Liver (tissue), 3 donors: ENCODE data around the gene ADAD1.

Experiments used
- CTCF ChIP-seq: fragments of 150-350 bp; IDR thresholded peaks from 2 replicates; pipeline ENCODE4 v1.5.1; 2017; ENCODE audit warnings: improper control_type of control experiment, low read depth, low read length; ENCODE audit not compliant: missing input control
- FOXA2 ChIP-seq: IDR thresholded peaks from 2 replicates; pipeline ENCODE4 v1.6.1; 2016; ENCODE audit warnings: antibody characterized with exemption
- JUND ChIP-seq, 2 donors: IDR thresholded peaks; 2 replicates each; pipeline ENCODE4 v1.6.1; 2016; ENCODE audit warnings: antibody characterized with exemption in 2 of 2
- NR2F2 ChIP-seq: IDR thresholded peaks from 2 replicates; pipeline ENCODE4 v1.6.1; 2016; ENCODE audit warnings: antibody characterized with exemption
- RAD21 ChIP-seq, 2 donors: IDR thresholded peaks; 2 replicates each; pipeline ENCODE4 v1.6.1; 2016; ENCODE audit warnings: antibody characterized with exemption in 2 of 2, mild to moderate bottlenecking in 2 of 2
- REST ChIP-seq: IDR thresholded peaks from 2 replicates; pipeline ENCODE4 v1.6.1; 2016; ENCODE audit warnings: antibody characterized with exemption, mild to moderate bottlenecking
- SP1 ChIP-seq: IDR thresholded peaks from 2 replicates; pipeline ENCODE4 v1.6.1; 2018; ENCODE audit warnings: antibody characterized with exemption, mild to moderate bottlenecking
- TAF1 ChIP-seq: conservative IDR thresholded peaks from 2 replicates; pipeline ENCODE4 v1.6.1; 2016; ENCODE audit warnings: antibody characterized with exemption, mild to moderate bottlenecking
- YY1 ChIP-seq: IDR thresholded peaks from 2 replicates; pipeline ENCODE4 v1.6.1; 2016; ENCODE audit warnings: antibody characterized with exemption, mild to moderate bottlenecking
- TF ChIP-seq, protein P1 (sequence below): IDR thresholded peaks from 2 replicates; pipeline ENCODE4 v1.6.1; 2016; ENCODE audit warnings: antibody characterized with exemption
- TF ChIP-seq, protein P2 (sequence below): IDR thresholded peaks from 2 replicates; pipeline ENCODE4 v1.6.1; 2016; ENCODE audit warnings: antibody characterized with exemption
- donor health status: healthy.
- donor health status: healthy.

DNA sequence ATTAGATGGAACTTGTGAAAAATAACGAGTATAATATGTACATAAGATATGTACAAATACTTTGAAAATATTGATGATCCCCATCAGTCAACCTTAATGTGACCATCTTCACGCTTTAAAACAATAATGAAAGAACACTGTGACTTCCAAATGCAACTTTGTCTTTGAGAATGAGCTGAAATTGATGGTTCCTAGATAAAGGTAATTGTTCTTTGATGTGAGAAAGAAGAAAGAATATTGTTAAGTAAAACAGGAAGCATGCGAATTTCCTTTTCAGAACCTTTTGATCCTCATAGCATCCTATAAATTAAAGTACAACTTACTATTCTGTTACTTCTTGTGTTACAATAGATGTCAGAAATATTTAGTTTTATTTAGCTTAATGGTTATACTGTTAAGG lies 55.5 kb downstream of the ADAD1 start:
- TF ChIP-seq CTCF (no peak), JUND (IDR thresholded peaks at IDR 0.05) (no peak), REST (no peak), TAF1 (no peak), YY1 (no peak), RAD21 (IDR thresholded peaks at IDR 0.05) (no peak), NR2F2 (no peak), FOXA2 (no peak), SP1 (no peak)
- TF ChIP-seq, protein P1, sequence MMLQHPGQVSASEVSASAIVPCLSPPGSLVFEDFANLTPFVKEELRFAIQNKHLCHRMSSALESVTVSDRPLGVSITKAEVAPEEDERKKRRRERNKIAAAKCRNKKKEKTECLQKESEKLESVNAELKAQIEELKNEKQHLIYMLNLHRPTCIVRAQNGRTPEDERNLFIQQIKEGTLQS, result no peak
- TF ChIP-seq, protein P2, sequence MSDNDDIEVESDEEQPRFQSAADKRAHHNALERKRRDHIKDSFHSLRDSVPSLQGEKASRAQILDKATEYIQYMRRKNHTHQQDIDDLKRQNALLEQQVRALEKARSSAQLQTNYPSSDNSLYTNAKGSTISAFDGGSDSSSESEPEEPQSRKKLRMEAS, result no peak
